OCI-LY1 (cell line): ENCODE data around the gene FAHD2B.
"Not testable (repeated sequence)": the region's sequence is repeated elsewhere in the genome, so short reads cannot be mapped to it uniquely, and the experiment has no call there.

Experiments
- H2AFZ ChIP-seq: fragments of 200-600 bp; sonication (generic), shearing (Covaris generic); 2 replicates; pipeline ENCODE4 v1.6.0; 2014; ENCODE audit warnings: antibody characterized with exemption, mild to moderate bottlenecking, low read length
- H3F3A ChIP-seq: fragments of 200-600 bp; sonication (generic), shearing (Covaris generic); 2 replicates; pipeline ENCODE4 v1.6.0; 2014; ENCODE audit warnings: mild to moderate bottlenecking, antibody characterized with exemption, low read length, moderate library complexity; ENCODE audit not compliant: insufficient read depth
- H3K27ac ChIP-seq: fragments of 200-600 bp; sonication (generic); 2 replicates; pipeline ENCODE4 v1.5.1; 2014; ENCODE audit warnings: low read length, mixed run types, mild to moderate bottlenecking, low read depth; ENCODE audit not compliant: poor library complexity, severe bottlenecking
- H3K27me3 ChIP-seq: fragments of 200-600 bp; sonication (generic); 2 replicates; pipeline ENCODE4 v1.6.0; 2014; ENCODE audit warnings: antibody characterized with exemption, mild to moderate bottlenecking, low read length, moderate library complexity; ENCODE audit not compliant: insufficient read depth
- H3K36me3 ChIP-seq: fragments of 200-600 bp; sonication (generic); 2 replicates; pipeline ENCODE4 v1.6.1; 2014; ENCODE audit warnings: mild to moderate bottlenecking, antibody characterized with exemption, low read length, moderate library complexity, mixed read lengths; ENCODE audit not compliant: insufficient read depth
- H3K4me1 ChIP-seq: fragments of 200-600 bp; sonication (generic); 2 replicates; pipeline ENCODE4 v1.5.1; 2014; ENCODE audit warnings: mild to moderate bottlenecking, low read length, moderate library complexity; ENCODE audit not compliant: insufficient read depth, severe bottlenecking
- H3K4me2 ChIP-seq: fragments of 200-600 bp; sonication (generic), shearing (Covaris generic); 2 replicates; pipeline ENCODE4 v1.6.1; 2014; ENCODE audit warnings: low read length
- H3K4me3 ChIP-seq: fragments of 200-600 bp; sonication (generic); 2 replicates; pipeline ENCODE4 v1.5.1; 2014; ENCODE audit warnings: low read length, low read depth, mild to moderate bottlenecking, mixed read lengths; ENCODE audit not compliant: poor library complexity, severe bottlenecking
- H3K79me2 ChIP-seq: fragments of 200-600 bp; shearing (Covaris generic); 2 replicates; pipeline ENCODE4 v1.6.1; 2016; ENCODE audit warnings: mixed run types, low read length, mixed read lengths; ENCODE audit not compliant: insufficient read depth
- H3K9ac ChIP-seq: fragments of 200-600 bp; sonication (generic), shearing (Covaris generic); 2 replicates; pipeline ENCODE4 v1.6.1; 2014; ENCODE audit warnings: mild to moderate bottlenecking, low read length, mixed read lengths
- H3K9me2 ChIP-seq: fragments of 200-600 bp; sonication (generic), shearing (Covaris generic); 2 replicates; pipeline ENCODE4 v1.6.1; 2014; ENCODE audit warnings: low read depth, mild to moderate bottlenecking, low read length, mixed read lengths
- H3K9me3 ChIP-seq: fragments of 200-600 bp; shearing (Covaris generic); 2 replicates; pipeline ENCODE4 v1.6.1; 2014; ENCODE audit warnings: low read length, mixed read lengths
- H4K20me1 ChIP-seq: fragments of 200-600 bp; sonication (generic), shearing (Covaris generic); 2 replicates; pipeline ENCODE4 v1.6.0; 2016; ENCODE audit warnings: mild to moderate bottlenecking, low read length; ENCODE audit not compliant: insufficient read depth
- CTCF ChIP-seq: fragments of 200-600 bp; sonication (generic), shearing (Covaris generic); IDR thresholded peaks from 2 replicates; pipeline ENCODE4 v1.5.1; 2017; ENCODE audit warnings: mild to moderate bottlenecking, antibody characterized with exemption, low read length, moderate library complexity, mixed read lengths
- EZH2 ChIP-seq: fragments of 200-600 bp; sonication (generic), shearing (Covaris generic); IDR thresholded peaks from 2 replicates; pipeline ENCODE4 v1.8.0; 2017; ENCODE audit warnings: borderline replicate concordance, mixed run types, mild to moderate bottlenecking, antibody characterized with exemption, low read length, moderate library complexity, mixed read lengths

The FAHD2B gene

GRCh38 chr2:97112320-97113049, 17.8 kb upstream of the FAHD2B start:
- H3K4me1 ChIP-seq, H3K27me3 ChIP-seq, H2AFZ ChIP-seq, H3K9me3 ChIP-seq, H4K20me1 ChIP-seq, H3K9me2 ChIP-seq, H3K36me3 ChIP-seq, H3F3A ChIP-seq, H3K79me2 ChIP-seq: not testable (repeated sequence)
- Histone ChIP-seq H3K9ac (peak overlapping the region; percentile 72), H3K4me3 (peak overlapping the region; percentile 81), H3K4me2 (peak overlapping the region; percentile 85), H3K27ac (peak overlapping the region; percentile 80)
- peak; percentile 78 for TF ChIP-seq CTCF

GRCh38 chr2:97111246-97111645, 16.6 kb upstream of the FAHD2B start:
- H3K4me3 ChIP-seq, H3F3A ChIP-seq, H3K79me2 ChIP-seq, H3K36me3 ChIP-seq, H2AFZ ChIP-seq, H3K27ac ChIP-seq, H3K27me3 ChIP-seq, H3K4me1 ChIP-seq, H3K9me3 ChIP-seq, H4K20me1 ChIP-seq, H3K9me2 ChIP-seq, H3K4me2 ChIP-seq, H3K9ac ChIP-seq: not testable (repeated sequence)

- H3K36me3 ChIP-seq, H3K4me3 ChIP-seq, H3K9me3 ChIP-seq, H3K79me2 ChIP-seq, H2AFZ ChIP-seq, H3K4me2 ChIP-seq, H4K20me1 ChIP-seq, H3K9ac ChIP-seq, H3K4me1 ChIP-seq, H3F3A ChIP-seq, H3K27ac ChIP-seq, H3K27me3 ChIP-seq, H3K9me2 ChIP-seq: not testable (repeated sequence)
Observed at GRCh38 chr2:97106878-97107277, 12.2 kb upstream of the FAHD2B start.

- not testable (repeated sequence) for H3K9me3 ChIP-seq, H3K4me1 ChIP-seq, H3K9me2 ChIP-seq, H3F3A ChIP-seq, H3K79me2 ChIP-seq, H3K9ac ChIP-seq, H3K4me3 ChIP-seq, H3K27me3 ChIP-seq, H3K27ac ChIP-seq, H4K20me1 ChIP-seq, H2AFZ ChIP-seq, H3K4me2 ChIP-seq, H3K36me3 ChIP-seq
Observed at GRCh38 chr2:97098786-97099372, 4.2 kb upstream of the FAHD2B start.

- no peak overlapping the region for H3K9ac ChIP-seq
- H3K9me2 ChIP-seq: no peaks in the 10 kb centered on the region
- H4K20me1 ChIP-seq: no peaks in the 10 kb centered on the region
- H3K27me3 ChIP-seq: no peaks in the 10 kb centered on the region; the same call in 1 of the 2 replicates
- TF ChIP-seq CTCF (no peak), EZH2 (no peak)
- H3K36me3 ChIP-seq: no peaks in the 10 kb centered on the region
- H3K9me3 ChIP-seq: no peaks in the 10 kb centered on the region
- H3K27ac ChIP-seq: no peak overlapping the region
- no peak overlapping the region for H3K4me2 ChIP-seq
- no peaks in the 10 kb centered on the region for H3K4me1 ChIP-seq
- H3F3A ChIP-seq: no peaks in the 10 kb centered on the region
- no peak overlapping the region for H2AFZ ChIP-seq
- no peak overlapping the region for H3K4me3 ChIP-seq
- no peaks in the 10 kb centered on the region for H3K79me2 ChIP-seq
Observed at GRCh38 chr2:97095661-97096060, 979 bp upstream of the FAHD2B start.

GRCh38 chr2:97093983-97094771, 505 bp downstream of the FAHD2B start:
- not testable (repeated sequence) for H3K9ac ChIP-seq, H3K36me3 ChIP-seq, H2AFZ ChIP-seq, H3K4me2 ChIP-seq, H3K27me3 ChIP-seq, H3K79me2 ChIP-seq, H4K20me1 ChIP-seq, H3K4me1 ChIP-seq, H3K27ac ChIP-seq, H3K9me3 ChIP-seq, H3K9me2 ChIP-seq, H3F3A ChIP-seq
- peak overlapping the region; percentile 52 for H3K4me3 ChIP-seq
